HG03521 (cell line): ENCODE data around the gene EHD4.

ENCODE experiments used
- ATAC-seq: cut with Tn5 transposase; IDR thresholded peaks from one replicate; pipeline ENCODE4 v1.9.1; 2021; ENCODE audit warnings: mild to moderate bottlenecking, moderate library complexity; ENCODE audit not compliant: unreplicated experiment

Gene EHD4

GRCh38 chr15:41939986-41940385, 32.4 kb downstream of the EHD4 start:
- ATAC-seq, result no peak

DNA sequence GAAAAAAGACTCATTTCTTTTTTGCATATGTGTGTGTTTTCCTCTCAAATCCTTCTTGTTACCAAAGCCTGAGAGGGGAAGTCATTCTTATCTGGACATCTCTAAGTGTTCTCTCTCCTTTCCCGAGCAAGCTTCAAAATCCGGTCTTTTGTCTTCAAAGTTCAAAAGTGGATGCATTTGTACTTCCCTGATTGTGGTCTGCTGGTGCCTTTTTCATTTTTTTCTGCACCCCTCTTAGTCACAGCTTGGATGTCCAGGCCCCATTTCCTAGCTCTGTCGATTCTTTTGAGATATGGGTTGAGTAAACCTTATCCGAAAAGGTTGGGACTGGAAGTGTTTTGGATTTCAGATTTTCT, 34.8 kb downstream of the EHD4 start:
- no peak for ATAC-seq

DNA sequence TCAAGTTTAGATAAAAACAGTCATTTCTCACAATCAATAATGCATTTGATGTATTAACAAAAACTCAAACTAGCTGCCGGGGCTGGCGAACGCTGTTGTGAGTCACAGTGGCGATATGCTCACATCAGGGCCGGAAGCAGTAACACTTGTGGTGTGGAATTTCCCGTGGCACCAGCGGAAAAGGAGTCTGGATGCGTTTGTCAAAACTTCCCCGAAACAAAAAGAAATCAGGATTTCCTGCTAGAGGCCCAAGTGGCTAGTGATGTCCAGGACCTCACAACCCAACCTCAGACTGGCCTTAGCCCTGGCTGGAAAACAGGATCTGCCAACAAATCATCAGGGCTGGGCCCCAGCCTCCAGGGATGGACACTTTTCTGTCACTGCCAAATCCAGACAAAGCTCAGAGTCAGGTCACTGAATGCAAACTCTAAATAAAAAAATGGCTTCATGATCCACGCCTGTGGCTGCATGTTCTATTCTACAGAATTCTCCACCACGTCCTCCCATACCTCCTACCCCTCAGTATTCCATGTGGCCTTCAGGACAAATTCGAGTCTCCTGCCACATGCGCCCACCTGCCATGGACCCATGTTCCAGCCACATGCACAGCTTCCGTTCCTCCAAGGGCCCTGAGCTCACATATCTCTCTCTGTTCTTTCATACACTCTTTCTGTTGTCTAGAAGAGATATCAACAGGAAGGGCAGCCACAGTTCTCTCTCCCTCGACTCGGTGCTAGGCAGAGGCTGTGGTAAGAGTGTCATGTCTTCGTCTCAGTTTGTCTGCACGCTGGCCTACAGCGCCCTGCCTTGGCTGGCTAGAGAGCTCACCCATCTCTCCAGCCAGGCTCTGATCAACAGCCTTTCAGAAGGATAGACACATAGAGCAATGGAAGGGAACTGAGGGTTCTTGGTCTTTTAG, 35.4 kb downstream of the EHD4 start:
- ATAC-seq, result peak; percentile 62

- ATAC-seq, result no peak
Measured at GRCh38 chr15:41936155-41936554, 36.2 kb downstream of the EHD4 start.

- ATAC-seq, result no peak
Measured at GRCh38 chr15:41935566-41936020, 36.8 kb downstream of the EHD4 start.

GRCh38 chr15:41934843-41935242, 37.5 kb downstream of the EHD4 start:
- no peak for ATAC-seq

DNA sequence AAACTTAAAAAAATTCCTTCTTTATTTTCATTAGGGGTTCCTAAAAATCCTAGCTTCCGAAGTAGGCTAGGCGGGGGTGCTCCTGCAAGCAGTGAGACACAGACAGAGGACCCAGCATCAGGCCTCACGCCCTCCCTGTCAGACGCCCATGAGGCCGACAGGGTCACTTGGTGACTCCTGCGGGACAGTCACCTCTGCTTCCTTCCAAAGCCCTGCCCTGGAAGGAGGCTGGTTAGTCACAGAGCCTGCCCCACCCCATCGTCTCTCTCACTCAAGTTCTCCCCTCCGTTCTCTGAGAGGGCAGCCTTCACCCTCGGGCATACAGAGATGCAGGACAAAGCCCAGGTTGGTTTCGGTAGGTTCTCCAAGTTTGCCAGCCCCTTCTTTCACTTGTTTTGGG, 38.6 kb downstream of the EHD4 start:
- no peak for ATAC-seq

- no peak for ATAC-seq
Measured at GRCh38 chr15:41933326-41933725, 39.0 kb downstream of the EHD4 start.

DNA sequence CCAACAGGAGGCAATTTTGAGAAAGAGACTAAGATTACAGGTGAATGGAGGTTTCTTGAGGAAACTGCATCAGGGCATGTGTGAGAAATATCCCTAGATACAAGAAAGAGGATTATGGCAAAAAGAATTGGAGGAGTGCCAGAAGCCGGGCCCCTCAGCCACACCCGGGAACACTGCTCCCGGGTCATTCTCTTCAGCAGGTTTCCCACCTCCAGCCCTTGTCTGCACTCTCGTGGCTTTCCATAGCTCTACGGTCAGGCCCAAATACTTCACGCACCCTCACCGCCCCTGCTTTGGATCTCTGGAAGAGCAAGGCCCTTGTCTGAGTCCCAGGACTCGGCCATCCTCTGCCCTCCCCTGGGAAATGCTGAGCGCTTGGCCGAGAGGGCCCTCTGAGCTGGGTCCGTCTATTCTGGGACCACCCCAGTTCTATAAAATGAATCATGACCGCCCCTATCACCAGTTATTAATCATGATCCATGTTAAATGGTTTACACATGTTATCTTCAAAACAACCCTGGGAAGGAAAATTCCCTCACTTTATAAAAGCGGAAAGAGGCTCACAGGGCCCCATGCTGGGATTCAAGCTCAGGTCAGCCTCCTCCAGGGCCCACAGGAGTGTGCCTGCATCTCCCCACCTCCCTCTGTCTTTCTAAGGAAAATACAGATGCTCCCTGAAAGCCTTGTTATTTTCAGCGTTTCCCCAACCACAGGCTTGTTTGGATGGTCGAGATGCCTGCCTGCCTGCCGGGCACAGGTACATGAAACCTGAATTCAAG, 39.7 kb downstream of the EHD4 start:
- no peak for ATAC-seq

- ATAC-seq, result no peak
Measured at GRCh38 chr15:41932101-41932500, 40.3 kb downstream of the EHD4 start.

GRCh38 chr15:41930867-41931222, 41.5 kb downstream of the EHD4 start:
- no peak for ATAC-seq

DNA sequence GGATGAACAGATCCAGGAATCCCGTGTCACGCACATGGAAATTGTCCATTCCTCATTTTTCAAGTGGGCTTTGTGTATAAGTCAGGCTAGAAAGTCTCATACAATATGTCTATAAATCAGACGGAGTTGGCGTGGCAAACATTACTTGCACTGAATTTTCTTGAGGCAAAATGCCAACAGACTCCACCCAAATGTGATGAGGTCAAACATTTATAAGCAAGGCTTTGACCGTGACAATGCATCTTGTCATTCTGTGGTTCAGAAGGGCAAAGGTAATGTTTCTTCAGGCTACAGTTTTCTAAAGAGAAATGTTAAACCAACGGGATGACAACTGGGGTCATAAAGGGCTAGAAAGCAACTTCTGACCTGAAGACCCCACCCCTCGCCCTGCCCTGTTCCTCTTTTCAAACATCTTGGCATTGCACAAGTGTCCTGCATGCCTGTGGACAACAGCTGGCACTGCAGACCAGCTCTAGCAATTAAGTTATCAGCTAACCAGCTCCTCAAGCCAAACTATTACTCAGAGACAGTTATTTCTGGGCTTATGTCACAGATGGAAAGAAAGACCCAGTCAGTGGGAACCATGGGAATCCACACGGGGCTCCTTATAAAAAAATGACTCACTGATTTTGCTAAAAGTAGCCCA, 42.0 kb downstream of the EHD4 start:
- ATAC-seq, result no peak

- peak; percentile 57 for ATAC-seq
Measured at GRCh38 chr15:41928637-41929620, 43.4 kb downstream of the EHD4 start.

DNA sequence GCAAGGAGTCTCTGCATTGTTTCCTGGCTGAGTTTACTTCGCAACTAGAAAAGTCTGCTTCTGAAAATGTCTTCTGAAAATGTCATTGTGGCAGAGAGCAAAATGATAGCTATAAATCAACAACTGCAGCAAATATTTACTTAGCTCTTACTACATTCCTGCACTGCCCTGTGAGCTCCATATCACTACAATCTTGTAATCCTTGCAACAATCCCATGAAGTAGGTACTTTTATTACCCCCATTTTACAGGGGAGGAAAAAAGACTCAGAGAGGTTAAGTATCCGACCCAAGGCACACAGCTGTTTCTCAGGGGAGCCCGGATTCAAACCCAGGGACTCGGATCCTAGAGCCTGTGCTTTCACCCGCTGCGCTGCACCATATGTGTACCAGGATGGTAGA, 44.3 kb downstream of the EHD4 start:
- no peak for ATAC-seq

- ATAC-seq, result no peak
Measured at GRCh38 chr15:41927536-41927935, 44.8 kb downstream of the EHD4 start.

DNA sequence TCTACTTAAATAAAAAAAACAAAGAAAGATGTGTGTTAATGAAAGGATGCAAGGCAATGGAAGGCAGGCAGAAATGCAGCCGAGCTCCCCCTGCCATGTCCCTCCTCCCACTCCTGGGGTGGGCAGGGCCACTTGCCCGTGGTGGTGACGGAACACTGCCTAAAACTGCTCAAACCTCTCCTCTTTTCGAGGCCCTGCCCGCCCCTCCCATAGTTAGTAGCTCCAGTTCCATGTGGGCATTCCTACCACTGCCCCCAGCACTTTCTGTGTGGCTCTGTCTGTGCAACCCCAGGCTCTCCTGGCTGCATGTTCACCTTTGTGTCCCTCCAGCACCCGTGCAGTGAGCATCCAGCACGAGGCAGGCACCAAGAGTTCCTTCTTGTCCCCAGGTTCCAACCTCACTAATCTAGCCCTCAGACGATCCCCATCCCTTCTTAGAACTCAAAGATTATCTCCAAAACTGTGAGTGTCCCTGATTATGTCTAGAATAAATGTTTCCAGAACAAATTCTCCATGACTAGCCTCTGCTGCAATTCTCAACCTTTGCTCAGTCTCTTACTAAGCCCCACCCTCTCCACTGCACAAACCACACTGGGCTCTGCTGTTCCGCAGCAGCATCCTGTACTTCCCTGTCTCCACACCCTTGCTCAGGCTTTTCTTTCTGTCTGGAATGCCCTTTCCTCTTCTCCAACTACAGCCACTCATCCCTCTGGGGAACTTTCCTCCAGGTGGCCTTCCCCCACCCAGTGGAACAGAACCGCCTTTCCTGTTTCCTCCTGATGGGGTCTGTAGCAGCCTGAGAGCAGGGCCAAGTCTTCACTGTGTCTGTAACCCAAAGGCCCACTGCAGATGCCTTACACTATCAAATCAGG, 45.9 kb downstream of the EHD4 start:
- ATAC-seq, result no peak

GRCh38 chr15:41925086-41925608, 47.2 kb downstream of the EHD4 start:
- ATAC-seq, result no peak

DNA sequence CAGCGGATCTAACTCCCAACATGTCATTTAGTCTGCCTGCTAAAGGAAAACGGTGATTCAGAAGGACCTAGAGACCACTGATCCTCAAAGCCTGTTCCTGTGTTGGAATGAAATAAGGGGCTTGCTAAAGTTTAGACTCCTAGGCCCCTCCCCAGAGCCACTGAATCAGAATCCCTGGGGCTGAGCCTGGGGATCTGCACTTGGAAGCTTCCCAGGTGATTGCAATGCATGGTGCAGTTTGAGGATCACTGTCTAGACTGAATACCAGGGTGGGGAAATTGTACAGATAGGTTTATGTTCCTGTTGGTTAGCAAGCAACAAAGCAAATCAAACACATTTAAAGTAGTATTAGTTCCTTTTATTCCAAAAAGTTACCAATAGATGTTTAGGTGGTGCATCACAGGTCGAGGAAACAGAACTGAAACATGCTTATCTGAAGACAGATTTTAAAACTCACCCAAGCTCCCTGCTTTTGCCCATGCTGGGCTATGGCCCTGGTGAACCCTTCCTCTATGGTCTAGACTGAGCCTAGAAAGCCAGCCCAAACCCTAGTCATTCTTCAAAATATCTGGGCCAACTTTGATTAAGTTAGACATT, 48.9 kb downstream of the EHD4 start:
- no peak for ATAC-seq

- no peak for ATAC-seq
Measured at GRCh38 chr15:41922353-41922752, 50.0 kb downstream of the EHD4 start.
